ENCODE measurements around the gene CGB8. TPM values are rescaled to one million over a fixed set of nuclear protein-coding genes. Genes with fewer than 3 reads are reported as not detected.
A peak's percentile ranks its signal among the peaks of the same experiment; 100 is the strongest.
"Not testable (repeated sequence)": the region's sequence is repeated elsewhere in the genome, so short reads cannot be mapped to it uniquely, and the experiment has no call there.

Gene CGB8
- total RNA-seq, 1 donor = not detected

- H3K4me3 ChIP-seq (ENCODE audit: low read depth, low read length); DNase-seq (ENCODE audit: low read depth): not testable (repeated sequence)
- TF ChIP-seq, protein P1, sequence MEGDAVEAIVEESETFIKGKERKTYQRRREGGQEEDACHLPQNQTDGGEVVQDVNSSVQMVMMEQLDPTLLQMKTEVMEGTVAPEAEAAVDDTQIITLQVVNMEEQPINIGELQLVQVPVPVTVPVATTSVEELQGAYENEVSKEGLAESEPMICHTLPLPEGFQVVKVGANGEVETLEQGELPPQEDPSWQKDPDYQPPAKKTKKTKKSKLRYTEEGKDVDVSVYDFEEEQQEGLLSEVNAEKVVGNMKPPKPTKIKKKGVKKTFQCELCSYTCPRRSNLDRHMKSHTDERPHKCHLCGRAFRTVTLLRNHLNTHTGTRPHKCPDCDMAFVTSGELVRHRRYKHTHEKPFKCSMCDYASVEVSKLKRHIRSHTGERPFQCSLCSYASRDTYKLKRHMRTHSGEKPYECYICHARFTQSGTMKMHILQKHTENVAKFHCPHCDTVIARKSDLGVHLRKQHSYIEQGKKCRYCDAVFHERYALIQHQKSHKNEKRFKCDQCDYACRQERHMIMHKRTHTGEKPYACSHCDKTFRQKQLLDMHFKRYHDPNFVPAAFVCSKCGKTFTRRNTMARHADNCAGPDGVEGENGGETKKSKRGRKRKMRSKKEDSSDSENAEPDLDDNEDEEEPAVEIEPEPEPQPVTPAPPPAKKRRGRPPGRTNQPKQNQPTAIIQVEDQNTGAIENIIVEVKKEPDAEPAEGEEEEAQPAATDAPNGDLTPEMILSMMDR (IDR thresholded peaks at IDR 0.05; ENCODE audit: insufficient read depth, low read length) = peak; percentile 52
These were observed 12.1 kb downstream of the CGB8 start, which contains the start of gene CGB1 for GRCh38 chr19:49036815-49037214. Gene CGB1 (minus strand): TSS chr19:49036895. CDS start chr19:49036711, 184 bp downstream.

- TF ChIP-seq, protein P1 (IDR thresholded peaks at IDR 0.05; ENCODE audit: insufficient read depth, low read length) = peak; percentile 31
- DNase-seq (ENCODE audit: low read depth); H3K4me3 ChIP-seq (ENCODE audit: low read depth, low read length): not testable (repeated sequence)
These were observed 17.1 kb downstream of the CGB8 start, which contains the start of gene CGB2 for GRCh38 chr19:49031642-49032301. Gene CGB2 (plus strand): TSS chr19:49031890. CDS start chr19:49032096, 206 bp downstream.

DNA sequence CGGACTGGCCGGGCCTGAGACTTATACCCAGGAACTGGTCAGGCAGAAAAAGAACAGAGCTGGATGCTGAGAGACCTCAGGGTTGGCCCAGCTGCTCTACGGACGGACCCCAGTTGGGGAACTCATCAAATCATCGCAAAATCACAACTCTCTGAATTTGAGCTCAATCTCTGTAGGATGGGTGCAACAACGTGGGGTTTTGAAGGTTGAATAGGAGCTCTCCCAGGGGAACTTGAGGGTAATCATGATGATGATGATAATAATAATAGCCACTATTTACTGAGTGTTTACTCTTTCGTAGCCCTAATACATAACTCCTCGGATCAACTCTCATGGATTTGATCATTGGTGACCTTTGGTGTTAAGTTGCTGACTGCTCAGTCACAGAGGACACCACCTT, 18.6 kb downstream of the CGB8 start:
- DNase-seq (ENCODE audit: low read depth); H3K4me3 ChIP-seq (ENCODE audit: low read depth, low read length): not testable (repeated sequence)

DNA sequence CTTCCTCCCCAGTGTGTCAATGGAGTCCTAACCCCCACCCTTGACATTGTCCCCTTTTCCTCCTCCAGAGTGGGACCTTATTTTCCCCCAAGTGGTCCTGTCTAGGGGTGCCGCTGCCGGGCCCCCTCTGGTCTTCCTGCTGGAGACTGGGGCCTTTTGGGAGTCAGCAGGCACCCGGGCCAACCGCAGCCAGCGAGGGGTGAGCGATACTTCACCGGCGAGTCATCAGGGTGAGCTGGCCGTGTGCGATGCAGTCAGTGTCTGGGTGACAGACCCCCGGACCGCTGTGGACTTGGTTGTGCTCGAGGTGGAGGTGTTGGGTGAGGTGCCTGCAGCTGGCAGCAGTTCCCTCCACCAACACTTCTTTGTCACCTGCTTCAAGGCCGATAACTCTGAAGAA, 19.2 kb downstream of the CGB8 start:
- not testable (repeated sequence) for DNase-seq (ENCODE audit: low read depth)

GRCh38 chr19:49028686-49029085, 20.2 kb downstream of the CGB8 start:
- not testable (repeated sequence) for DNase-seq (ENCODE audit: low read depth)

More for the DNA sequence above, 19.2 kb downstream of the CGB8 start:
- H3K4me3 ChIP-seq (ENCODE audit: low read depth, low read length) = not testable (repeated sequence)

DNA sequence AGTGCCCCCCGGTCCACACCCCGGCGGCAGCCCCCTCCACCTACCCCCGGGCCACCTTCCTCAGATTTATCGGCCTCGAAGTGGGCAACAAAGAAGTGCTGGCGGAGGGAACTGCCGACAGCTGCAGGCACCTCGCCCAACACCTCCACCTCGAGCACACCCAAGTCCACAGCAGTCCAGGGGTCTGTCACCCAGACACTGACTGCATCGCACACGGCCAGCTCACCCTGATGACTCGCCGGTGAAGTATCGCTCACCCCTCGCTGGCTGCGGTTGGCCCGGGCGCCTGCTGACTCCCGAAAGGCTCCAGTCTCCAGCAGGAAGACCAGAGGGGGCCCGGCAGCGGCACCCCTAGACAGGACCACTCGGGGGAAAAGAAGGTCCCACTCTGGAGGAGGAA, 23.3 kb downstream of the CGB8 start:
- not testable (repeated sequence) for H3K4me3 ChIP-seq (ENCODE audit: low read depth, low read length); DNase-seq (ENCODE audit: low read depth)

More at GRCh38 chr19:49028686-49029085, 20.2 kb downstream of the CGB8 start:
- not testable (repeated sequence) for H3K4me3 ChIP-seq (ENCODE audit: low read depth, low read length)

- not testable (repeated sequence) for H3K4me3 ChIP-seq (ENCODE audit: low read depth, low read length); DNase-seq (ENCODE audit: low read depth)
These were observed 23.8 kb downstream of the CGB8 start for GRCh38 chr19:49025088-49025487.

DNA sequence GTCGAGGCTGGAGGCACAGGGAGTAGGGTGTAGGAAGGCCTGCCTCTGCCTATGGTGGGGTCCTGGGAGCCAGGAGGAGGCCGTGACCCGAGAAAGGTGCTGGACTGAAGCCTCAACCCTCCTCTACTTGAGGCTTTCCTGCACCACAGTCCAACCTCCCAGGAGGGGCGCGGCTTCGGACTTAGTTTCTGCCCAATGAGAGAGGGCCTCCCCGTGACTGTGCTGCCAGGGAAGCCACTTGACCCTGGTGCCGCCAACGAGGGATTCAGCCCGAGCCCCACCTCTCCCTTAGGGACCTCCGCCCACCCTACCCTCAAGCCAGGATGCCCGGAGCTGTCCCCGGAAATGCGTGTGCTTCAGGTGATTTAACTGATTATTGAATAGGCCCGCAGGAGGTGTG, 24.7 kb downstream of the CGB8 start, which contains the start of gene CGB3:
Gene CGB3 (minus strand): TSS at position 101 of the 400 bp plus-strand sequence. CDS start 362 bp downstream, outside the sequence.
- not testable (repeated sequence) for DNase-seq (ENCODE audit: low read depth); H3K4me3 ChIP-seq (ENCODE audit: low read depth, low read length)

- H3K4me3 ChIP-seq (ENCODE audit: low read depth, low read length) = no peak overlapping the region
- DNase-seq (ENCODE audit: low read depth) = no peak
- TF ChIP-seq, protein P1 (IDR thresholded peaks at IDR 0.05; ENCODE audit: insufficient read depth, low read length) = no peak
These were observed 26.8 kb downstream of the CGB8 start for GRCh38 chr19:49022116-49022515.

Measured in fibroblast of the aortic adventitia (primary cell).